HEK293 (cell line): ENCODE results near the gene ATP5PO.
"Not testable (repeated sequence)": the region's sequence is repeated elsewhere in the genome, so short reads cannot be mapped to it uniquely, and the experiment has no call there.

Source experiments
- CTCF ChIP-seq: fragments of 450-650 bp; formaldehyde crosslinking; IDR thresholded peaks from 2 replicates; pipeline ENCODE4 v1.5.1; 2016; ENCODE audit warnings: missing biosample characterization, missing genetic modification characterization
- ZNF610 ChIP-seq: fragments of 450-650 bp; formaldehyde crosslinking; IDR thresholded peaks from 2 replicates; pipeline ENCODE4 v1.5.1; 2016; ENCODE audit warnings: missing biosample characterization, missing genetic modification characterization, borderline replicate concordance

GRCh38 chr21:33867868-33868267 lies 47.7 kb downstream of the ATP5PO start:
- TF ChIP-seq CTCF; ZNF610 (tag by site-specific recombination): not testable (repeated sequence)
